T-cell (primary cell): ENCODE data around the gene TSPAN9. TPM values are rescaled to one million over a fixed set of nuclear protein-coding genes. Genes with fewer than 3 reads are reported as not detected.

Experiments used
- ATAC-seq, 4 experiments: fragments of 200-7000 bp in 3 of 4; fragments of 150-1000 bp in 1 of 4; cut with Tn5 transposase; replicated peaks in 1 of 4; 1 replicate in 3 of 4; 2 replicates in 1 of 4; pipeline ENCODE4 v1.10.0; 2021; ENCODE audit warnings: moderate library complexity in 3 of 4, mild to moderate bottlenecking in 2 of 4, moderate number of reproducible peaks in 1 of 4
- CTCF ChIA-PET, 2 donors: fragments of 300-600 bp; sonication (Branson Sonifier 250); formaldehyde crosslinking; loops; one replicate each; lab custom pipeline; 2022; ENCODE audit warnings: antibody characterized with exemption in 2 of 2; lab: Charles Lee
- POLR2A ChIA-PET, 2 donors: fragments of 300-600 bp; sonication (Branson Sonifier 250); formaldehyde crosslinking; loops; one replicate each; lab custom pipeline; 2022; ENCODE audit warnings: antibody characterized with exemption in 2 of 2; lab: Charles Lee
- DNase-seq, 35 experiments: peaks; one replicate each; pipeline versions ENCODE4 v3.0.0 to v3.0.0-alpha.2; 2013 to 2023
- H3K27ac ChIP-seq: one replicate; pipeline ENCODE4 v1.5.1; 2013; ENCODE audit warnings: low read length
- H3K27me3 ChIP-seq, 2 experiments: replicated peaks in 1 of 2; 1 replicate in 1 of 2; 2 replicates in 1 of 2; pipeline versions ENCODE4 v1.6.1 to v1.7.0; 2013; ENCODE audit warnings: low read length in 1 of 2, mixed read lengths in 1 of 2; ENCODE audit not compliant: control insufficient read depth in 2 of 2, insufficient read depth in 2 of 2; ENCODE audit errors: extremely low read depth in 1 of 2
- H3K36me3 ChIP-seq, 2 donors: 1 replicate in 1 of 2; 2 replicates in 1 of 2; pipeline versions ENCODE4 v1.6.1 to v1.7.0; 2013; ENCODE audit warnings: low read length in 1 of 2; ENCODE audit not compliant: control insufficient read depth in 2 of 2, insufficient read depth in 1 of 2; ENCODE audit errors: extremely low read depth in 1 of 2
- H3K4me1 ChIP-seq, 2 experiments: 1 replicate in 1 of 2; 2 replicates in 1 of 2; pipeline versions ENCODE4 v1.6.1 to v1.7.0; 2013; ENCODE audit warnings: low read length in 2 of 2, mixed read lengths in 1 of 2; ENCODE audit not compliant: insufficient read depth in 2 of 2, control insufficient read depth in 1 of 2; ENCODE audit errors: extremely low read depth in 1 of 2
- H3K4me3 ChIP-seq, 2 donors: 1 replicate in 1 of 2; 2 replicates in 1 of 2; pipeline versions ENCODE4 v1.5.1 to v1.7.0; 2013; ENCODE audit warnings: mild to moderate bottlenecking in 2 of 2, low read length in 1 of 2, moderate library complexity in 1 of 2; ENCODE audit not compliant: control insufficient read depth in 1 of 2; ENCODE audit errors: extremely low read depth in 1 of 2
- H3K9me3 ChIP-seq: 2 replicates; pipeline ENCODE4 v1.7.0; 2013
- H3K27ac Mint-ChIP-seq, 2 donors: one replicate each; pipeline ENCODE4 v1.8.0; 2020 to 2021; ENCODE audit warnings: mild to moderate bottlenecking in 2 of 2, mixed read lengths in 2 of 2
- H3K27me3 Mint-ChIP-seq, 2 donors: one replicate each; pipeline ENCODE4 v1.8.0; 2021 to 2022; ENCODE audit warnings: mixed read lengths in 2 of 2
- H3K36me3 Mint-ChIP-seq: one replicate; pipeline ENCODE4 v1.8.0; 2021; ENCODE audit warnings: mixed read lengths
- H3K4me1 Mint-ChIP-seq, 3 donors: one replicate each; pipeline ENCODE4 v1.8.0; 2020 to 2022; ENCODE audit warnings: mixed read lengths in 3 of 3, mild to moderate bottlenecking in 1 of 3
- H3K4me3 Mint-ChIP-seq, 3 donors: one replicate each; pipeline ENCODE4 v1.8.0; 2020 to 2022; ENCODE audit warnings: mild to moderate bottlenecking in 3 of 3, mixed read lengths in 3 of 3, moderate library complexity in 3 of 3
- H3K9me3 Mint-ChIP-seq, 3 donors: one replicate each; pipeline ENCODE4 v1.8.0; 2020 to 2022; ENCODE audit warnings: mixed read lengths in 3 of 3
- WGBS: methylation state at CpG from one replicate; pipeline ENCODE4 v1.1.5; 2013; ENCODE audit warnings: missing lambda C conversion rate; ENCODE audit not compliant: insufficient coverage; 5-methylcytosine and 5-hydroxymethylcytosine counted together
- total RNA-seq, 35 experiments: library from RNA in 6 of 35; stranded (reverse) in 6 of 35; fragments of 120-200 nt in 1 of 35; gene quantifications; one replicate each; pipeline versions ENCODE4 v1.2.1 to v1.2.4 and lab custom pipeline; 2013 to 2026

The TSPAN9 gene
- total RNA-seq, 5 donors from 2014 or later (not counting 1 experiment from before 2014, with no cell fraction given) = 0.56 to 1.1 (median 0.70) TPM

GRCh38 chr12:3227076-3227975 lies 150.1 kb downstream of the TSPAN9 start:
- no peak for DNase-seq
- Histone ChIP-seq H3K27me3 (peaks cover 0 to 48% of the 10 kb centered on the region in 2 experiments), H3K4me1 (no peaks in the 10 kb centered on the region), H3K27ac (no peak overlapping the region), H3K4me3 (no peak overlapping the region), H3K9me3 (no peaks in the 10 kb centered on the region), H3K36me3 (no peaks in the 10 kb centered on the region)
- ATAC-seq = no peak
- Mint-ChIP-seq H3K9me3 (peaks cover 0 to 6% (median 0%) of the 10 kb centered on the region in 3 donors), H3K4me1 (peaks cover 0 to 7% (median 0%) of the 10 kb centered on the region in 3 donors), H3K4me3 (no peak overlapping the region), H3K27ac (no peak overlapping the region), H3K27me3 (peaks cover 3 to 5% of the 10 kb centered on the region in 2 donors), H3K36me3 (no peaks in the 10 kb centered on the region)
- POLR2A ChIA-PET = no interaction called here
- CTCF ChIA-PET = interaction anchor here in 1 of 2 donors (0.6 kb wide), 1 partner anchor 1252 kb away, joined by 3 read pairs; no protein-coding TSS in a partner anchor
- whole genome bisulfite sequencing = 79% methylated on average over 12 of the region's 17 CpGs

GRCh38 chr12:3228552-3228951 lies 151.4 kb downstream of the TSPAN9 start:
- H3K9me3 Mint-ChIP-seq = peaks cover 0 to 6% (median 0%) of the 10 kb centered on the region in 3 donors
- ATAC-seq (no peak), DNase-seq (no peak)
- no peaks in the 10 kb centered on the region for H3K9me3 ChIP-seq
- H3K36me3 Mint-ChIP-seq = no peaks in the 10 kb centered on the region
- no peak overlapping the region for H3K4me3 Mint-ChIP-seq
- peaks cover 6 to 7% of the 10 kb centered on the region in 2 donors for H3K27me3 Mint-ChIP-seq
- no peaks in the 10 kb centered on the region for H3K4me1 ChIP-seq
- H3K36me3 ChIP-seq = no peaks in the 10 kb centered on the region
- peaks cover 0 to 44% of the 10 kb centered on the region in 2 experiments for H3K27me3 ChIP-seq
- no peak overlapping the region for H3K27ac ChIP-seq
- ChIA-PET POLR2A (interaction anchor here in 1 of 2 donors (0.5 kb wide), 1 partner anchor 12 kb away, joined by 5 read pairs; no protein-coding TSS in a partner anchor), CTCF (interaction anchor here in 1 of 2 donors (0.5 to 0.6 kb wide), 2 partner anchors 146 to 1150 kb away, joined by 3 to 13 read pairs; no protein-coding TSS in a partner anchor)
- peaks cover 0 to 7% (median 0%) of the 10 kb centered on the region in 3 donors for H3K4me1 Mint-ChIP-seq
- 71% methylated on average over 2 of the region's 5 CpGs for WGBS
- no peak overlapping the region for H3K27ac Mint-ChIP-seq
- H3K4me3 ChIP-seq = no peak overlapping the region

GRCh38 chr12:3229577-3229976 lies 152.4 kb downstream of the TSPAN9 start:
- ATAC-seq = no peak
- H3K36me3 Mint-ChIP-seq = no peaks in the 10 kb centered on the region
- Histone ChIP-seq H3K9me3 (no peaks in the 10 kb centered on the region), H3K36me3 (no peaks in the 10 kb centered on the region), H3K4me1 (no peaks in the 10 kb centered on the region), H3K27me3 (peaks cover 0 to 42% of the 10 kb centered on the region in 2 experiments), H3K4me3 (no peak overlapping the region), H3K27ac (no peak overlapping the region)
- peaks cover 11 to 12% of the 10 kb centered on the region in 2 donors for H3K27me3 Mint-ChIP-seq
- WGBS = 52% methylated on average over 5 of the region's 5 CpGs
- ChIA-PET CTCF (no interaction called here), POLR2A (no interaction called here)
- H3K9me3 Mint-ChIP-seq = peaks cover 0 to 6% (median 0%) of the 10 kb centered on the region in 3 donors
- peaks cover 0 to 7% (median 0%) of the 10 kb centered on the region in 3 donors for H3K4me1 Mint-ChIP-seq
- DNase-seq = no peak
- no peak overlapping the region for H3K27ac Mint-ChIP-seq
- H3K4me3 Mint-ChIP-seq = no peak overlapping the region

- Histone ChIP-seq H3K27ac (no peak overlapping the region), H3K27me3 (peaks cover 0 to 37% of the 10 kb centered on the region in 2 experiments), H3K9me3 (no peaks in the 10 kb centered on the region), H3K4me1 (no peaks in the 10 kb centered on the region), H3K36me3 (no peaks in the 10 kb centered on the region), H3K4me3 (no peak overlapping the region)
- H3K36me3 Mint-ChIP-seq = no peaks in the 10 kb centered on the region
- H3K9me3 Mint-ChIP-seq = peaks cover 0 to 6% (median 0%) of the 10 kb centered on the region in 3 donors
- WGBS = 91% methylated on average over 1 of the region's 14 CpGs
- H3K27me3 Mint-ChIP-seq = peaks cover 12 to 14% of the 10 kb centered on the region in 2 donors
- no peak for ATAC-seq
- no peak overlapping the region for H3K27ac Mint-ChIP-seq
- no peak overlapping the region for H3K4me3 Mint-ChIP-seq
- H3K4me1 Mint-ChIP-seq = peaks cover 0 to 5% (median 0%) of the 10 kb centered on the region in 3 donors
- no peak for DNase-seq
- ChIA-PET CTCF (no interaction called here), POLR2A (no interaction called here)
Measured at GRCh38 chr12:3230758-3231375, 153.7 kb downstream of the TSPAN9 start.

- ChIA-PET CTCF (no interaction called here), POLR2A (no interaction called here)
- peaks cover 0 to 37% of the 10 kb centered on the region in 2 experiments for H3K27me3 ChIP-seq
- H3K27ac ChIP-seq = no peak overlapping the region
- no peak overlapping the region for H3K4me3 ChIP-seq
- H3K27me3 Mint-ChIP-seq = peaks cover 12 to 14% of the 10 kb centered on the region in 2 donors
- H3K9me3 Mint-ChIP-seq = peaks cover 0 to 6% (median 0%) of the 10 kb centered on the region in 3 donors
- ATAC-seq (no peak), DNase-seq (no peak)
- H3K4me1 ChIP-seq = no peaks in the 10 kb centered on the region
- no peak overlapping the region for H3K4me3 Mint-ChIP-seq
- H3K36me3 Mint-ChIP-seq = no peaks in the 10 kb centered on the region
- no peaks in the 10 kb centered on the region for H3K4me1 Mint-ChIP-seq
- WGBS = 82% methylated on average over 19 of the region's 19 CpGs
- no peaks in the 10 kb centered on the region for H3K9me3 ChIP-seq
- no peak overlapping the region for H3K27ac Mint-ChIP-seq
- no peaks in the 10 kb centered on the region for H3K36me3 ChIP-seq
Measured at GRCh38 chr12:3231399-3231876, 154.3 kb downstream of the TSPAN9 start.

GRCh38 chr12:3233797-3234196 lies 156.6 kb downstream of the TSPAN9 start:
- H3K27me3 ChIP-seq = peaks cover 0 to 29% of the 10 kb centered on the region in 2 experiments
- H3K4me3 Mint-ChIP-seq = no peak overlapping the region
- H3K27ac Mint-ChIP-seq = no peak overlapping the region
- no peak overlapping the region for H3K4me3 ChIP-seq
- no peaks in the 10 kb centered on the region for H3K4me1 Mint-ChIP-seq
- DNase-seq (no peak), ATAC-seq (no peak)
- no peaks in the 10 kb centered on the region for H3K4me1 ChIP-seq
- H3K9me3 Mint-ChIP-seq = peaks cover 0 to 2% (median 0%) of the 10 kb centered on the region in 3 donors
- ChIA-PET POLR2A (no interaction called here), CTCF (no interaction called here)
- no peaks in the 10 kb centered on the region for H3K9me3 ChIP-seq
- H3K27me3 Mint-ChIP-seq = peaks cover 12 to 14% of the 10 kb centered on the region in 2 donors
- no peak overlapping the region for H3K27ac ChIP-seq
- 100% methylated on average over 1 of the region's 5 CpGs for WGBS
- no peaks in the 10 kb centered on the region for H3K36me3 ChIP-seq
- no peaks in the 10 kb centered on the region for H3K36me3 Mint-ChIP-seq
